GM23338 (cell line): ENCODE data around the gene PLEKHM1. TPM values are rescaled to one million over a fixed set of nuclear protein-coding genes. Genes with fewer than 3 reads are reported as not detected.
"Not testable (repeated sequence)": the region's sequence is repeated elsewhere in the genome, so short reads cannot be mapped to it uniquely, and the experiment has no call there.

ENCODE experiments used
- ATAC-seq: fragments of 200-7000 bp; cut with Tn5 transposase; 3 replicates; pipeline ENCODE4 v1.9.1; 2020
- DNase-seq: peaks from one replicate; pipeline ENCODE4 v3.0.0-alpha.2; 2015; ENCODE audit warnings: low spot score
- H2AFZ ChIP-seq: fragments of 200-600 bp; sonication (generic); 2 replicates; pipeline ENCODE4 v1.8.0; 2016; ENCODE audit warnings: antibody characterized with exemption, mild to moderate bottlenecking, moderate library complexity
- H3F3A ChIP-seq: fragments of 200-600 bp; sonication (generic); replicated peaks from 2 replicates; pipeline ENCODE4 v1.8.0; 2017; ENCODE audit warnings: antibody characterized with exemption, mixed run types, low read depth
- H3K27ac ChIP-seq: fragments of 200-600 bp; sonication (generic); 2 replicates; pipeline ENCODE4 v1.6.1; 2016; ENCODE audit warnings: low read depth
- H3K27me3 ChIP-seq: fragments of 200-600 bp; sonication (generic); 2 replicates; pipeline ENCODE4 v1.8.0; 2016; ENCODE audit warnings: mild to moderate bottlenecking, mixed run types, moderate library complexity; ENCODE audit not compliant: insufficient read depth
- H3K36me3 ChIP-seq: fragments of 200-600 bp; sonication (generic); 2 replicates; pipeline ENCODE4 v1.8.0; 2016; ENCODE audit warnings: mild to moderate bottlenecking; ENCODE audit not compliant: insufficient read depth
- H3K4me1 ChIP-seq: fragments of 200-600 bp; sonication (generic); 2 replicates; pipeline ENCODE4 v1.8.0; 2016; ENCODE audit warnings: mild to moderate bottlenecking, moderate library complexity; ENCODE audit not compliant: insufficient read depth
- H3K4me2 ChIP-seq: fragments of 200-600 bp; sonication (generic); 2 replicates; pipeline ENCODE4 v1.7.1; 2017; ENCODE audit warnings: mixed run types
- H3K4me3 ChIP-seq: fragments of 200-600 bp; sonication (generic); 2 replicates; pipeline ENCODE4 v1.6.1; 2016; ENCODE audit warnings: mixed run types
- H3K79me2 ChIP-seq: fragments of 200-600 bp; sonication (generic); replicated peaks from 2 replicates; pipeline ENCODE4 v1.8.0; 2017; ENCODE audit warnings: mild to moderate bottlenecking; ENCODE audit not compliant: insufficient read depth
- H3K9me2 ChIP-seq: fragments of 200-600 bp; sonication (generic); 2 replicates; pipeline ENCODE4 v1.8.0; 2017; ENCODE audit not compliant: insufficient read depth
- H4K20me1 ChIP-seq: fragments of 200-600 bp; sonication (generic); replicated peaks from 2 replicates; pipeline ENCODE4 v1.8.0; 2017; ENCODE audit warnings: mild to moderate bottlenecking; ENCODE audit not compliant: insufficient read depth
- H3K27ac Mint-ChIP-seq: 2 replicates; pipeline ENCODE4 v1.8.0; 2020; ENCODE audit warnings: inconsistent platforms, mild to moderate bottlenecking, moderate library complexity, mixed read lengths
- H3K27me3 Mint-ChIP-seq: 3 replicates; pipeline ENCODE4 v1.8.0; 2022; ENCODE audit warnings: low read depth, mild to moderate bottlenecking, moderate library complexity, mixed read lengths, inconsistent platforms; ENCODE audit not compliant: insufficient read depth, poor library complexity
- H3K36me3 Mint-ChIP-seq: 3 replicates; pipeline ENCODE4 v1.8.0; 2021; ENCODE audit warnings: low read depth, mild to moderate bottlenecking, inconsistent platforms, moderate library complexity, mixed read lengths
- H3K4me1 Mint-ChIP-seq: 3 replicates; pipeline ENCODE4 v1.8.0; 2020; ENCODE audit warnings: mild to moderate bottlenecking, inconsistent platforms, mixed read lengths
- H3K4me3 Mint-ChIP-seq: 3 replicates; pipeline ENCODE4 v1.8.0; 2021; ENCODE audit warnings: moderate library complexity, mild to moderate bottlenecking, inconsistent platforms, mixed read lengths
- H3K9me3 Mint-ChIP-seq: 3 replicates; pipeline ENCODE4 v1.8.0; 2020; ENCODE audit warnings: moderate library complexity, mild to moderate bottlenecking, inconsistent platforms, mixed read lengths
- ZNF331 ChIP-seq: fragments of 250-450 bp; sonication (Bioruptor Pico); IDR thresholded peaks from 2 replicates; pipeline ENCODE4 v1.5.0; 2020; ENCODE audit warnings: low read depth, mild to moderate bottlenecking, moderate library complexity
- polyA plus RNA-seq: library from polyadenylated mRNA; unstranded; fragments of >200 nt; fragmentation: Nextera tagmentation; extraction: Ambion mirVana; gene quantifications from 2 replicates; pipeline ENCODE4 v1.2.1, GENCODE V29; 2016
- total RNA-seq: library from RNA; depleted of rRNA; stranded (reverse); fragments of >200 nt; shearing (Covaris generic); gene quantifications from 2 replicates; pipeline ENCODE4 v1.2.3, GENCODE V29; 2014

The PLEKHM1 gene
- total and polyA plus RNA-seq, 2 experiments from 2014 or later = 4.4 to 17.9 TPM

- H4K20me1 ChIP-seq, H3K27me3 ChIP-seq, H3F3A ChIP-seq, DNase-seq, H3K9me2 ChIP-seq, H2AFZ ChIP-seq, H3K4me3 Mint-ChIP-seq, H3K36me3 ChIP-seq, H3K4me3 ChIP-seq, H3K79me2 ChIP-seq, H3K27me3 Mint-ChIP-seq, H3K4me2 ChIP-seq, H3K27ac ChIP-seq, H3K4me1 ChIP-seq, H3K9me3 Mint-ChIP-seq, H3K4me1 Mint-ChIP-seq, H3K27ac Mint-ChIP-seq, H3K36me3 Mint-ChIP-seq: not testable (repeated sequence)
- peak; percentile 73 for TF ChIP-seq ZNF331
- ATAC-seq = peak; percentile 38; the same call in 2 of the 3 replicates
These were observed 22.0 kb downstream of the PLEKHM1 start for GRCh38 chr17:45468293-45469203.

GRCh38 chr17:45461524-45462327, 28.8 kb downstream of the PLEKHM1 start:
- H3K27ac Mint-ChIP-seq, H3K27ac ChIP-seq, H3K27me3 Mint-ChIP-seq, H3K9me3 Mint-ChIP-seq, H3K9me2 ChIP-seq, H3K4me1 ChIP-seq, H3K4me3 Mint-ChIP-seq, H3K36me3 ChIP-seq, H4K20me1 ChIP-seq, H3K36me3 Mint-ChIP-seq, DNase-seq, H3K79me2 ChIP-seq, H3K4me2 ChIP-seq, H2AFZ ChIP-seq, H3K4me3 ChIP-seq, H3F3A ChIP-seq, H3K27me3 ChIP-seq, H3K4me1 Mint-ChIP-seq: not testable (repeated sequence)
- ATAC-seq = peak; percentile 68; the same call in 2 of the 3 replicates

DNA sequence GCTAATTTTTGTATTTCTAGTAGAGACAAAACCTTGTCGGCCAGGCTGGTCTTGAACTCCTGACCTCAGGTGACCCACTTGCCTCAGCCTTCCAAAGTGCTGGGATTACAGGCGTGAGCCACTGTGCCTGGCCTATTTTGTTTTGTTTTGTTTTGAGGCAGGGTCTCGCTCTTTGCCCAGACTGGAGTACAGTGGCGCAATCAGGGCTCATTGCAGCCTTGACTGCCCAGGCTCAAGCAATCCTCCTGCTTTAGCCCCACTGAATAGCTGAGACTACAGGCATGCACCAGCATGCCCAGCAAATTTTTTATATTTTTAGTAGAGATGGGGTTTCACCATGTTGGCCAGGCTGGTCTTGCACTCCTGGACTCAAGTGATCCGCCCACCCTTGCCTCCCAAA, 30.1 kb downstream of the PLEKHM1 start:
- H3K36me3 ChIP-seq, H3K36me3 Mint-ChIP-seq, H2AFZ ChIP-seq, H3K4me3 Mint-ChIP-seq, H3K27me3 ChIP-seq, H3K27ac ChIP-seq, H3K4me1 Mint-ChIP-seq, H3K4me1 ChIP-seq, H3K9me2 ChIP-seq, DNase-seq, H3K27ac Mint-ChIP-seq, H4K20me1 ChIP-seq, H3F3A ChIP-seq, H3K4me3 ChIP-seq, ATAC-seq, H3K9me3 Mint-ChIP-seq, H3K79me2 ChIP-seq, H3K4me2 ChIP-seq, H3K27me3 Mint-ChIP-seq: not testable (repeated sequence)

DNA sequence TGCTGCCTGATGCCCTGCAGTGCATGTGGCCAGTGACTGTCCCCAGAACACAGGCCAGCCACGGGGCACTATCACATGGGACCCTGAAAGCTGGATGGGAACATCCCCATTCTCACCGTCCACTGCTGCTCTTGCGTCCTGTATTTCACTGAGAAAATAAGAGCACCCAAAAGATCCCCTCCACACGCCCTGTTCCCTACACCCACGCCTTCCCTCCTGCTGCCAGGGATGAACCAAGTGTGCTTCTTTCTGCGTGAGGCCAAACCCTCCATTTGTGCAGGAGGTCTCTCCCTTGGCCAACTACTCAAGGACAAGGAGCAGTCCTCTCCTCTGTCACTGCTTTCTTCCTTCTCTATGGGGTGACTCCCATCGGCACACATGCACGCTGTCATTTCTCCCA, 36.2 kb downstream of the PLEKHM1 start:
- H3K4me1 Mint-ChIP-seq, H3K27me3 ChIP-seq, H3K4me2 ChIP-seq, H3K27ac ChIP-seq, DNase-seq, H3K9me2 ChIP-seq, H3K79me2 ChIP-seq, H2AFZ ChIP-seq, H3K36me3 Mint-ChIP-seq, H3K4me3 Mint-ChIP-seq, H4K20me1 ChIP-seq, H3K27me3 Mint-ChIP-seq, H3K27ac Mint-ChIP-seq, H3K4me1 ChIP-seq, H3K4me3 ChIP-seq, H3K36me3 ChIP-seq, ATAC-seq, H3K9me3 Mint-ChIP-seq, H3F3A ChIP-seq: not testable (repeated sequence)
